SKM-1 treated with dmso at 0.1 percent for 144 hours (cell line): ENCODE data around the gene GMIP.
"Not testable (repeated sequence)": the region's sequence is repeated elsewhere in the genome, so short reads cannot be mapped to it uniquely, and the experiment has no call there.

Experiments
- DNase-seq: peaks from one replicate; lab custom pipeline; 2025; ENCODE audit not compliant: unreplicated experiment; lab: John Stamatoyannopoulos, UW

The GMIP gene, protein sequence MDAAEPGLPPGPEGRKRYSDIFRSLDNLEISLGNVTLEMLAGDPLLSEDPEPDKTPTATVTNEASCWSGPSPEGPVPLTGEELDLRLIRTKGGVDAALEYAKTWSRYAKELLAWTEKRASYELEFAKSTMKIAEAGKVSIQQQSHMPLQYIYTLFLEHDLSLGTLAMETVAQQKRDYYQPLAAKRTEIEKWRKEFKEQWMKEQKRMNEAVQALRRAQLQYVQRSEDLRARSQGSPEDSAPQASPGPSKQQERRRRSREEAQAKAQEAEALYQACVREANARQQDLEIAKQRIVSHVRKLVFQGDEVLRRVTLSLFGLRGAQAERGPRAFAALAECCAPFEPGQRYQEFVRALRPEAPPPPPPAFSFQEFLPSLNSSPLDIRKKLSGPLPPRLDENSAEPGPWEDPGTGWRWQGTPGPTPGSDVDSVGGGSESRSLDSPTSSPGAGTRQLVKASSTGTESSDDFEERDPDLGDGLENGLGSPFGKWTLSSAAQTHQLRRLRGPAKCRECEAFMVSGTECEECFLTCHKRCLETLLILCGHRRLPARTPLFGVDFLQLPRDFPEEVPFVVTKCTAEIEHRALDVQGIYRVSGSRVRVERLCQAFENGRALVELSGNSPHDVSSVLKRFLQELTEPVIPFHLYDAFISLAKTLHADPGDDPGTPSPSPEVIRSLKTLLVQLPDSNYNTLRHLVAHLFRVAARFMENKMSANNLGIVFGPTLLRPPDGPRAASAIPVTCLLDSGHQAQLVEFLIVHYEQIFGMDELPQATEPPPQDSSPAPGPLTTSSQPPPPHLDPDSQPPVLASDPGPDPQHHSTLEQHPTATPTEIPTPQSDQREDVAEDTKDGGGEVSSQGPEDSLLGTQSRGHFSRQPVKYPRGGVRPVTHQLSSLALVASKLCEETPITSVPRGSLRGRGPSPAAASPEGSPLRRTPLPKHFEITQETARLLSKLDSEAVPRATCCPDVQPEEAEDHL

DNA sequence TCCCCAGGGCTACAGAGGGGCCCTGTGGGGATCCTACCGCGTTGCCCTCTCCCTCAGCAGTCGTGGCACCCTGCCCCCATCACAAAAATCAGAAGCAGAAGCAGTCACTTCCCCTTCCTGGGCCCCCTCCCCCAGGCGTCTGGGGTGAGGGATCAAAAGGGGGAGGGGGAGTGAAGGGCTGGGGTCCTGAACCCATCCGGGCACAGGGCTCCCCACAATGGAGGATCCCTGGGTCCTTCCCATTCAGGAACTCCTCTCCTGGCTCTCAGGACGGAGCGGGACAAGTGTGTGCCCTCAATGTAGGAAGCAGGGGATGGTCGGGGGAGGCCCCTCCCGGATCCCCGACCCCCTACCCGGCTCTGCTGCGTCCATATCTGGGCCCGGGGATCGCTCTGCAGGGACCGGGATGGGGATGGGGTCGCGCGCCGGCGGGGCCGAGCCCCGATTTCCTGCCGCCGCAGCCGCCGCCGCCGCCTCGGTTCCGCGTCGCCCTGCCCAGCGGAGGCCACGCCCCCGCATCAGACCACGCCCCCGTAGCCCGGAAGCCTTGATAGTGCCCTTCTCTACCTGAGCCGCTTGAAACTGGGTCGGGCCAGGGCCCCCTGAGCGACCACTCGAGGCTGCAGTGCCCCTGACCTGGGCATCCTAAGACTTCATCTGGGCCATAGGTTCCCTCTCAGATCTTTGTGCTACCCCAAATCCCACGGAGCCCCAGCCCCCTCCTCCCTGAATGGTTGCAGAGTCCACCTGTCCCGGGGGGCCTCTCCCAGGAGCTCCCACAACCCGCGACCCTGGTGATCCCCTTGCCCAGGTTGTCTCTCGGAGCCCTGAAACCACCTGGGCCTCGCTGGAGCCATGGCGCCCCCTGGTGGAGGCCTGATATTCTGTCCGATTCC lies at the start of gene GMIP:
Gene GMIP (minus strand): TSS at position 500 of the 896 bp plus-strand sequence. CDS start 128 bp downstream, at position 372.
- DNase-seq, result peak; percentile 78

DNA sequence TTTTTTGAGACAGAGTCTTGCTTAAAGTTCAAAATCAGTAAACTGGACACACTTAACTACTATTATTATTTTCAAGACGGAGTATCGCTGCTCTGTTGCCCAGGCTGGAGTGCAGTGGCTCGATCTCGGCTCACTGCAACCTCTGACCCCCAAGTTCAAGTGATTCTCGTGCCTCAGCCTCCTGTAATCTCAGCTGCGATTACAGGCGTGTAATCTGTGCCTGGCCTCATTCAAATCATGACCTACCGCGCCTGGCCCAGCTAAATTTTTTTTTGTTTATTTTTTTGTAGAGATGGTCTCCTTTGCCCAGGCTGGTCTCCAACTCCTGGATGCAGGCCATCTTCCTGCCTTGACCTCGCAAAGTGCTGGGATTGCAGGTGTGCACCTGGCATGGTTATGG lies 48.2 kb upstream of the GMIP start:
- no peak for DNase-seq

DNA sequence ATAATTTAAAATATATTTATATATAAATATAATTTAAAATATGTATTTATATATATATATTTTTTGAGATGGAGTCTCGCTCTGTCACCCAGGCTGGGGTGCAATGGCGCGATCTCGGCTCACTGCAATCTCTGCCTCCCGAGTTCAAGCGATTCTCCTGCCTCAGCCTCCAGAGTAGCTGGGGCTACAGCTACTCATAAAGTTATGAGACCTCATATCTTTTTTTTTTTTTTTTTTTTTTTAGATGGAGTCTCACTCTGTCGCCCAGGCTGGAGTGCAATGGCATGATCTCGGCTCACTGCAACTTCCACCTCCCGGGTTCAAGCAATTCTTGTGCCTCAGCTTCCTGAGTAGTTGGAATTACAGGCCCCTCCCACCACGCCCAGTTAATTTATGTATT lies 45.6 kb upstream of the GMIP start:
- DNase-seq, result not testable (repeated sequence)

DNA sequence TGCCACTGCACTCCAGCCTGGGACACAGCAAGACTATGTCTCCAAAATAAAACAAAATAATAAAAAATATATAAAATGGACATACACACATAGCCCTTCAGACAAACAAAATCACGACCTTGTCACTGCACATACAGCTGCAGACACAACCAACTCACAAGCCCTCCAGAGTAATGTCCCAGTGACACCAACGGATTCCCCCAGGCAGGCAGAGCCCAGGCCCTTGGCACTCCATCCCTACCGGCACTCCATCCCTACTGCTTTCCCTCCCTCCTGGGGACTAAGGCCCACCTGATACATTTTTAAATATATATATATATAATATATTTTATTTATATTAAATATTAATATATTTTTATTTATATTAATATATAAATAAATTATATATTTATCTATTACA lies 43.6 kb upstream of the GMIP start:
- peak; percentile 15 for DNase-seq

DNA sequence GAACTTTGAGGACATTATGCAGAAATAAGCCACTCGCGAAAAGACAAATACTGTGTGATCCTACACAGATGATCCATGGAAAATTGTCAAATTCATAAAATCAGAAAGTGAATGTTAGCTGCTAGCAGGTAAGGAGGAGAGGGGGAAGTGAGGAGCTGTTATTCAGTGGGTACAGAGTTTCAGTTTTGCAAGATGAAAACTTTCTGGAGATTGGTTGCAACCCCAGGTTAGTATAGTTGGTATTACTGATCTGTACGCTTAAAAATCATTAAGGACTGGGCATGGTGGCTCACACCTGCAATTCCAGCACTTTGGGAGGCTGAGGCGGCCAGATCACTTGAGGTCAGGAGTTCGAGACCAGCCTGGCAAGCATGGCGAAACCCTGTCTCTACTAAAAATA lies 43.1 kb upstream of the GMIP start:
- no peak for DNase-seq

DNA sequence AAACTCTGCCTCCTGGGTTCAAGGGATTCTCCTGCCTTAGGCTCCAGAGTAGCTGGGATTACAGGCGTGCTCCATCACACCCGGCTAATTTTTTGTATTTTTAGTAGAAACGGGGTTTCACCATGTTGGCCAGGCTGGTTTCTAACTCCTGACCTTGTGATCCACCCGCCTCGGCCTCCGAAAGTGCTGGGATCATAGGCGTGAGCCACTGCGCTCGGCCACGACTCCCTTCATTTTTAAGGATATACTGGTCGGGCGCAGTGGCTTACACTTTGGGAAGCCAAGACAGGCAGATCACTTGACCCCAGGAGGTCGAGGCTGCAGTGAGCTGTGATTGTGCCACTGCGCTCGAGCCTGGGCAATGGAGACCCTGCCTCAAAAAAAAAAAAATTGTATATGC lies 42.7 kb upstream of the GMIP start:
- not testable (repeated sequence) for DNase-seq

DNA sequence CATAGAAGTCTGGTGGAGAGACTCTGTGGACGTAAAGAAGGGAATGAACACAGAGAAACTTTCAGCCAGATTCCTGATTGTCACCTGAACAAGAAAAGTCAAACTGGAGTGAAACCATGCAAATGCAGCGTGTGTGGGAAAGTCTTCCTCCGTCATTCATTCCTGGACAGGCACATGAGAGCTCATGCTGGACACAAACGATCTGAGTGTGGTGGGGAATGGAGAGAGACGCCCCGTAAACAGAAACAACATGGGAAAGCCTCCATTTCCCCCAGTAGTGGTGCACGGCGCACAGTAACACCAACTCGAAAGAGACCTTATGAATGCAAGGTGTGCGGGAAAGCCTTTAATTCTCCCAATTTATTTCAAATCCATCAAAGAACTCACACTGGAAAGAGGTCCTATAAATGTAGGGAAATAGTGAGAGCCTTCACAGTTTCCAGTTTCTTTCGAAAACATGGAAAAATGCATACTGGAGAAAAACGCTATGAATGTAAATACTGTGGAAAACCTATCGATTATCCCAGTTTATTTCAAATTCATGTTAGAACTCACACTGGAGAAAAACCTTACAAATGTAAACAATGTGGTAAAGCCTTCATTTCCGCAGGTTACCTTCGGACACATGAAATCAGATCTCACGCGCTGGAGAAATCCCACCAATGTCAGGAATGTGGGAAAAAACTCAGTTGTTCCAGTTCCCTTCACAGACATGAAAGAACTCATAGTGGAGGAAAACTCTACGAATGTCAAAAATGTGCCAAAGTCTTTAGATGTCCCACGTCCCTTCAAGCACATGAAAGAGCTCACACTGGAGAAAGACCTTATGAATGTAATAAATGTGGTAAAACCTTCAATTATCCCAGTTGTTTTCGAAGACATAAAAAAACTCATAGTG lies 36.0 kb upstream of the GMIP start:
- DNase-seq, result no peak

DNA sequence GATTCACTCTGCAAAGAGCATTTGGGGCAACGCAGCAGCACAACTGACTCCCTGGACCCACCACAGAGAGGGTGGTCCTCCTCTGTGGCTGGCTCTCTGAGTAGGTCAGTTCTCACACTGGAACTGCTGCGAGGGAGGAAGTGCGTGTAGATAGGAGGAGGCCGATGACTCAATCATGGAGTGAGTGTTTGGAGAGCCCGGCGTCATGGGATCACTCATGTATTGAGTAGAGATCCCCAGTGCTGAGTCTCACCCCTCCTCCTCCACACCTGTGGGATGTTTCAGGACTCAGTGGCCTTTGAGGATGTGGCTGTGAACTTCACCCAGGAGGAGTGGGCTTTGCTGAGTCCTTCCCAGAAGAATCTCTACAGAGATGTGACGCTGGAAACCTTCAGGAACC lies 34.1 kb upstream of the GMIP start:
- no peak for DNase-seq

DNA sequence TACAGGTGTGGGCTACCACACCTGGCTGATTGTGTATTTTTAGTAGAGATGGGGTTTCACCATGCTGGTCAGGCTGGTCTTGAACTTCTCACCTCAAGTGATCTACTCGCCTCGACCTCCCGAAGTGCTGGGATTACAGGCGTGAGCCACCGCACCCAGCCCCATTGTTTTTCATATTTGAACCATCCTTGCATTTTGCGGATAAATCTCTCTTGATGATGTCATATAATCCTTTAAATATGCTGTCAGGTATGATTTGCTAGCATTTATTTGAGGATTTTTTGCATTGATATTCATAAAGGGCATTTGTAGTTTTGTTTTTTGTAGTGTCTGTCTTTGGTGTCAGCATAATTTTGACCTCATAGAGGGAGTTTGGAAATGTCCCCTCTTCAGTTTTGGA lies 30.9 kb upstream of the GMIP start:
- DNase-seq, result no peak

DNA sequence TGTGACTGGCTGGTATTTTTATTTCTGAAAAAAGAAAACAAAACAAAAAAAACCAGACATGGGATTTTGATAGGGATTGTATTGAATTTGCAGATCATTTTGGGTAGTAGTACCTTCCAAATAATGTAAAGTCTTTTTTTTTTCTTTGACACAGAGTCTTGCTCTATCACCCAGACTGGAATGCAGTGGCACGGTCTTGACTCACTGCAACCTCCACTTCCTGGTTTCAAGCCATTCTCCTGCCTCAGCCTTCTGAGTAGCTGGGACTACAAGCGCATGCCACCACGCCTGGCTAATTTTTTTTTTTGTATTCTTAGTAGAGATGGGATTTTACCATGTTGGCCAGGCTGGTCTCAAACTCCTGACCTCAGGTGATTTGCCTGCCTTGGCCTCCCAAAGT lies 29.4 kb upstream of the GMIP start:
- no peak for DNase-seq

DNA sequence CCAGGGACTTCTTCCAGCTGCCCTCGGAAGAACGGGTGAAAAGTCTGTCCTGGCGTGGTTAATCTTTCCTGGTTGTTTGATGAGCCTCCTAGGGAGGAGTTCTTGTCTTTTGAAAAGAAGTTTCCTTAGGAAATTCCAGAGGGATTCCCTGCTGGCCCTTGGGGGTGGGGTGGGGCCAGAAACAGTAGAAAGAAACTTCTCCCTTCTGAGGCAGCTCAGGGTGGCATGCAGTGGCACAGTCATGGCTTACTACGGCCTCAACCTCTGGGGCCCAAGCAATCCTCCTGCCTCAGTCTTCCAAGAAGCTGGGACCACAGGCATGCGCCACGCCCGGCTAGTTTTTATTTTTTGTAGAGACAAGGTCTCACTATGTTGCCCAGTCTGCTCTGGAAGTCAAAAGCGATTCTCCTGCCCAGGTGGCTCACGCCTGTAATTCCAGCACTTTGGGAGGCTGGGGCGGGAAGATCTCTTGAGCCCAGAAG lies 26.7 kb upstream of the GMIP start:
- DNase-seq, result no peak

DNA sequence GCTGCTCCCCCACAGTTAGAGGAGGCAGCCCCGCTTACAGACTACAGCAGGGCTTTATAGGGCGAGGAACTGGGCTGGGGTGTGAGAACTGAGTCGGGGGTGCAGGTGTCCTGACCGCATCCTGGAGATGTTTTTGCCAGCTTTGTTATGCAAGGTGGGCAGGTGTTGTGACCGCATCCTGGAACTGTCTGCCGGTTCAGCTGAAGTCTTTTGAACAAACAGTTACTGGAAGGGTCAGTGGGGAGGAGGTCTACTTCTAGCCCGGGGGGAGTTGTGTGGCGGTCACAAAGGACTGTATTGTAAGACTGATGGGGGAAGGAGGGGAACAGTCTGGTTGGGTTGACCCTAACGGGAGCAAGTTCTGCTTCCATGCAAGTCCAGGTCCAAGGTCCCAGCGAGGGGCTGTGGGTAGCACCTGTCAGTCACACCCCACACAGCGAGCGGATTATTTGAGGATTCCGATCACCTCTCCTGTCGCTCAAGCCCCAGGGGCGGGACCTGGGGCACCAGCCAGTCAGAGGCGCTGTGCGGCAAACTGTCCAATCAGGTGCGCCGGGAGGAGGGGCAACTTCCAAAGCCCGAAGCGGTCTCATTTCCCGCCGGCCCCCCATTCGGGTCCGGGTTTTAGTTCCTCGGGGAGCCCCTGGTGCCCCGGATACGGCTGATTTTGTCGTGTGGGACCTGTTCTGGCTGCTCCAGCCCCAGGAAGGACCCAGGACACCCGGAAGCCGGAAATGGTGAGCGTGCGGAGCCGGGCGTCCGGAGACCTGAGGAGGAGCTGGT lies 25.0 kb upstream of the GMIP start, which contains the start of gene ZNF101:
Gene ZNF101 (plus strand): TSS at position 610 of the 783 bp plus-strand sequence. CDS start 125 bp downstream, at position 735.
- DNase-seq, result peak; percentile 87

DNA sequence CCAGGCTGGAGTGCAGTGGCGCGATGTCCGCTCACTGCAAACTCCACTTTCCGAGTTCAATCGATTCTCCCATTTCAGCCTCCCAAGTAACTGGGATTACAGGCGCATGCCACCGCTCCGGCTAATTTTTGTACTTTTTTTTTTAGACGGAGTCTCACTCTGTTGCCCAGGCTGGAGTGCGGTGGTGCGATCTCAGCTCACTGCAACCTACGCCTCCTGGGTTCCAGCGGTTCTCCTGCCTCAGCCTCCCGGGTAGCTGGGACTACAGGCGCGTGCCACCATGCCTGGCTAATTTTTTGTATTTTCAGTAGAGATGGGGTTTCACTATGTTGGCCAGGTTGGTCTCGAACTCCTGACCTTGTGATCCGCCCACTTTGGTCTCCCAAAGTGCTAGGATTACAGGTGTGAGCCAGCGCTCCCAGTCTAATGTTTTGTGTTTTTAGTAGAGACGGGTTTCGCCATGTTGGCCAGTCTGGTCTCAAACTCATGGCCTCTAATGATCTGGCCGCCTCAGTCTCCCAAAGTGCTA lies 22.0 kb upstream of the GMIP start:
- not testable (repeated sequence) for DNase-seq

DNA sequence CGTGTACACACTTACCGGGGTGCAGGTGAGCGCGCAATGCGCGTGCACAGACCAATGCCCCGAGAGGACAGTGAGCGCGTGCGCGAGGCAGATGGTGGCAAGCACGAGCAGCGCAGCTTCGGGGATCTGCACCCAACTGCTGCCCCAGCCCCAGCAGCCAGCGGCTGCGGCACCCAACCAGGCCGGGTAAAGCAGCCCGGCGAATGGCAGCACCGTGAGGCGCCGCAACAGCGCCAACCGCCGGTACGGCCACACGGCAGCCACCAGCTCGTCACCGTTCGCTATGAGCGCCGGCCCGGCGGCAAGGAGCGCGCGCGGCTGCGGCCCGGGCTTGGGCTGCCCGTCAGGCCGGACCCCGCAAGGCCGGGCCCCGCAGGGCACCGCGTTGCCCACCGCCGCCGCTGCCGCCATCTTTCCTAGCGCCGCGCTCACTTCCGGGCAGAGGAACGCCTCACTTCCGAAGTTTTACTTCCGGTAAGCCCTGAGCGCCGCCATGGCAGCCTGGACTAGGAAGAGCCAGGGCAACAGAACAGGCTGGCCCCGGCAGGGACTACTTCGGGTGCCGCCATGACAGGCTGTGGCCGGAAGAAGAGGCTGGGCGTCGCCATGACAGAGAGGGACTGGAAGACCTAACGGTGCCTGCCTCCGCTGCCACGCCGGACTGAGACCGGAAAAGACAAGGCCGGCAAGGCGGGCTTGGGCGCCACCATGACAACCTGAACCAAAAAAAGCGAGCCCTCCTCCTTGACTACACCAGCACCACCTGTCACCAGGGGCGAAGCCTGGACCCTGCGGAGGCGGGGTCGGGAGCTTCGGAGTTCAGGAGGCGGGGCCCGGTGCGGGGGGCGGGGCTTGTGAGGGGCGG lies 20.0 kb upstream of the GMIP start, which contains the start of gene ATP13A1:
Gene ATP13A1 (minus strand): TSS at position 421 of the 865 bp plus-strand sequence. CDS start 10 bp downstream, at position 411.
- DNase-seq, result peak; percentile 95

DNA sequence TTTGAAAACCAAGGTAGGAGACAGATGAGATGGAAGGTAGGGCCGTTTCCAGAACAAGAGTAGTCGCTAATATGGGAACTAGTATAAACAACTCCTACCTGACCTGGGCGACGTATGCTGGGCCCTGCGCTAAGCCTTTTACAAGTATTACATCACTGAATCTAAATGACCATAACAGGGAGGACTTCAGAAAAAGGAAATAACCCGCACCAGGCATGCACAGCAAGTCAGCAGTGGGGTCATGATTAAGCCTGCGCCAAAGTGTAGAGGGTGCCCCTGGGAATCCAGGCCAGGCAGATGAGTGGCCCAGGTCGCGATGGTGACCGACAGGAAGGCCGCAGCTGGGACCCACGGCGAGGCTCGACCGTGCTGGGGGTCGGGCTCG lies 19.4 kb upstream of the GMIP start:
- DNase-seq, result peak; percentile 19

DNA sequence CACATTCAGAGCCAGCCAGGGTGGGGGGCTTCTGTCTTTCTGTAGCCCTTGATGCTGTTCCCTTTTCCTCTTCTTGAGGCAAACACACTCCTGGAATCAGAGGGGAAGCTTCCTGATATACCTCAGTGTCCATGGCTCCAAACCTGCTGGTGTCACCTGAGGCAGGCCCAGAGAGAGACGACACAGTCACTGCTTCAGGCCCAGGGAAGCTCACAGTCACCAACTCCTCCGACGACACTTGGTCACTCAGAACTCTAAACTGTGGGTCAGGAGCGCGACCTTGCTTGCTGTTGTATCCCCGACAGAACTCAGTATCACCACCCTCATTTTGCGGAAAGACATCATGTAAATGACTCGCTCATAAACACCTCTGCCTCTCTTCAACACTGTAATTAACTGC lies 18.9 kb upstream of the GMIP start:
- no peak for DNase-seq

DNA sequence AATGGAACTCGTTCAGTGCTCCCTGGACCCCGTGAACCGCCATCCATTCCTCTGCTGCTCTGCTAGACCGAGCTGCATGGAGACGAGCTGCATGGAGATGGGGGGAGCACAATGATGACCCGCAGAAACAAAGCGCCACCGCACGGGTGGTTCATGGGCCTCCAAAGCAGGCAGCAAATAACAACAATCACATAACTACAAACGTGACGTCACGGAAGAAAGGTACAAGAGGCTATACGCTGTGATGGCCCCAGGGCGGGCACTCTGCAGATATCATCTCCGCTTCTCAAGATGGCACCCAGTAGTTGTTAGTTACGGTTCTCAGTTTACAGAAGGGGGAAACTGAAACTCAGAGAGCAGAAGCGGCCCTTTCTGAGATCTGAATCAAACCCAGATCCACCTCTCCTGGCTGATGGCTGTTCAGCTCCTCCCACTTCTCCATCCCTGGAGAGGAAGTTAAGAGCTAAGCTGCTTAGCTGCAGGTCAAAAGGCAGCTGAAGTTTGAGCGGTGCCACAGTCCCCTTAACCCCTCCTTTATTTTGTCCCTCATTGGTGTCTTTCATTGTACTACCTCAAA lies 18.3 kb upstream of the GMIP start:
- DNase-seq, result peak; percentile 65
